ENCODE measurements around the gene TCEANC2.
A peak's percentile ranks its signal among the peaks of the same experiment; 100 is the strongest.

Gene TCEANC2

DNA sequence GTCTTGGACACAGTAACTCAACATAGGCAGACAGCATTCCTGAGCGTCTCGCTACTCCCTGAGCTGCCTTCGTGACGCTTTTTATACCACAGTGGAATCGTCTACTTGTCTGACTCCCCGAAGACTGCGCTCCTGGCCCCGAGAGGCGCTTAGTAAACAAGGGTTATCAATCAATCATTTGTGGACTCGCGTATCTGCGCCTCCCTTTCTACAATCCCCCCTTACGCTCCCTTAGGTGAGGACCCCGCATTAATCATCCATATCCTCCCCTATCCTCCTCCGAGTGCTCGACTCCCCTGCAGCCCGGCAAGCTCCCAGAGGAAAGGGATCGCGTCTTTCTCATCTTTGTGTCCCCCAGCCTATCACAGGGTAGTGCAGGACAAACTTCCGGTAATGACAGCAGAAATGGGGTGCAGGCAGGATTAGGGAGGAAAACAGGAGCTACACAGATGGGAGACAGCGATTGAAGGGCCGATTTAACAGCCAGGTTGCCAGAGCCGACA, 926 bp upstream of the TCEANC2 start:
- Histone ChIP-seq H3K4me1 (ENCODE audit: control insufficient read depth, insufficient read depth, low read length, poor library complexity, severe bottlenecking) (peaks cover 7% of the 10 kb centered on the region), H3K9me3 (ENCODE audit: control insufficient read depth, low read length) (no peaks in the 10 kb centered on the region), H3K36me3 (ENCODE audit: control insufficient read depth, insufficient read depth, low read length) (no peaks in the 10 kb centered on the region), H3K4me3 (ENCODE audit: insufficient read depth, low read depth, low read length, poor library complexity, severe bottlenecking) (peak overlapping the region; percentile 92), H3K27me3 (replicated peaks; ENCODE audit: control insufficient read depth, insufficient read depth, low read length, poor library complexity, severe bottlenecking) (no peaks in the 10 kb centered on the region), H3K27ac (ENCODE audit: insufficient read depth, low read length, poor library complexity, severe bottlenecking) (peak overlapping the region; percentile 91)
- DNase-seq = peak; percentile 9 to 43 (median 22)

DNA sequence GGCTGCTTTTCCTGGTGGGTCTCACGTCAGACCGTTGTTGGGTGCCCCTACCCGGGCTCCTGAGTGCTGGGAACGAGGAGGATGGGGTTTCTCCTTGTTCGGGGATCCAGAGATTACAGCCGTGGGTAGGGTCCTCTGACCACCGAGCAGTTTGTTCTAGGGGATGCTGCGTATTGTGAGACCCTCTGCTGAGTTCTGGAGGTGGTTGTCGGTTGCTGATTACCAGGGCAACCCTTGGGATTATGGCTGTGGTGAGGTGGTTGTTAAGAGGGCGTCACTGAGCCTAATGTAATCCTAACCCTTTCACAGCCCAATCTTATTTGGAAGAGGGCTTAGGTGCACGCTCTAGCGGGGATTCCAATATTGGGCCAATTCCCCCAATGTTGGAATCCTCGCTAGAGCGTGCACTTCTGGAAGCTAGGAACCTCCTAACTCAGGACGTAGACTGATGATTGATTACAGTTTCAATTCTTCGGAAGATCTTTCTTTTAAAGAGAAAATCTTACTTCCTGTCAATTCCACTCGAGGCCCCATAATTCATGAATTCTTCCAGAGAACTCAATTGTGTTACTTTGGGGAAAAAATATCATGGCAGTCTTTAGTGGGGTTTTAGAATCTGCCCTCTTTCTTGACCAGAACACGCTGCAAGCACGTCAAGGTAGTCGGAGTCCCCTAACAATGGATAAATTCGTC, 483 bp downstream of the TCEANC2 start:
- H3K27ac ChIP-seq (ENCODE audit: insufficient read depth, low read length, poor library complexity, severe bottlenecking) = peak overlapping the region; percentile 91
- peaks cover 7% of the 10 kb centered on the region for H3K4me1 ChIP-seq (ENCODE audit: control insufficient read depth, insufficient read depth, low read length, poor library complexity, severe bottlenecking)
- H3K36me3 ChIP-seq (ENCODE audit: control insufficient read depth, insufficient read depth, low read length) = no peaks in the 10 kb centered on the region
- H3K4me3 ChIP-seq (ENCODE audit: insufficient read depth, low read depth, low read length, poor library complexity, severe bottlenecking) = peak overlapping the region; percentile 92
- no peaks in the 10 kb centered on the region for H3K27me3 ChIP-seq (replicated peaks; ENCODE audit: control insufficient read depth, insufficient read depth, low read length, poor library complexity, severe bottlenecking)
- DNase-seq = peak in 1 of 3 donors; percentile 5
- no peaks in the 10 kb centered on the region for H3K9me3 ChIP-seq (ENCODE audit: control insufficient read depth, low read length)

DNA sequence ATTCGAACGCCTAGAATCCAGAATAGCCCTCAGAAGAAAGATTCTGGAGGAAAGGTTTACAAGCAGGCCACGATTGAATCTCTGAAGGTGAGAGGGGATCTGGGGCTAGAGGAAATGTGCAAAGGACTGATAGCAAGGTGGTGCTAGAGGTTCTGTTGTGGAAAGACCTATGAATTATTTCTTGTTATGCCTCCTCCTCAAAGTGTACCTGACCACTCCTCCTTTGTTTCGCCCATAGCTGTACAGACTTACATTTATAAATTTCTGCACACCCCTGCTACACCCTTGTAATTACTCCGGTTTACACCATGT, 986 bp downstream of the TCEANC2 start:
- H3K4me1 ChIP-seq (ENCODE audit: control insufficient read depth, insufficient read depth, low read length, poor library complexity, severe bottlenecking) = peaks cover 7% of the 10 kb centered on the region
- H3K27ac ChIP-seq (ENCODE audit: insufficient read depth, low read length, poor library complexity, severe bottlenecking) = peak overlapping the region; percentile 91
- no peak for DNase-seq
- H3K36me3 ChIP-seq (ENCODE audit: control insufficient read depth, insufficient read depth, low read length) = no peaks in the 10 kb centered on the region
- peak overlapping the region; percentile 92 for H3K4me3 ChIP-seq (ENCODE audit: insufficient read depth, low read depth, low read length, poor library complexity, severe bottlenecking)
- no peaks in the 10 kb centered on the region for H3K9me3 ChIP-seq (ENCODE audit: control insufficient read depth, low read length)
- H3K27me3 ChIP-seq (replicated peaks; ENCODE audit: control insufficient read depth, insufficient read depth, low read length, poor library complexity, severe bottlenecking) = no peaks in the 10 kb centered on the region

DNA sequence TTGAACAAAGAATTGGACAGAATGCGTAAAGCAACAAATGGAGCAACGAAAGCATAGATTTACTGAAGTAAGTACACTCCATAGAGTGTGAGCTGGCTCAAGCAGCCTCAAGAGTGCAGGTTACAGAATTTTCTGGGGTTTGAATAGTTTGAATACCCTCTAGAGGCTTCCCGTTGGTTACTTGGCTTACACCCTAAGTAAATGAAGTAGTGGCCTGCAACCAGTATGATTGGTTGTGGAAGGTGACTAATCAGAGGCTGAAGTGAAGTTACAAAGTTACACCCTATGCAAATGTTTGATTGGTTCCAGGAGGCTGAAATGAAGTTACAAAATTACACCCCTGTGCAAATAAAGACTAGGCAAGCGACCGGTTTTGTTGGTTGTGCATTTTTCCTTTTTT, 10.9 kb downstream of the TCEANC2 start:
- no peaks in the 10 kb centered on the region for H3K27me3 ChIP-seq (replicated peaks; ENCODE audit: control insufficient read depth, insufficient read depth, low read length, poor library complexity, severe bottlenecking)
- H3K27ac ChIP-seq (ENCODE audit: insufficient read depth, low read length, poor library complexity, severe bottlenecking) = no peak overlapping the region
- H3K9me3 ChIP-seq (ENCODE audit: control insufficient read depth, low read length) = no peaks in the 10 kb centered on the region
- no peaks in the 10 kb centered on the region for H3K36me3 ChIP-seq (ENCODE audit: control insufficient read depth, insufficient read depth, low read length)
- no peaks in the 10 kb centered on the region for H3K4me1 ChIP-seq (ENCODE audit: control insufficient read depth, insufficient read depth, low read length, poor library complexity, severe bottlenecking)
- H3K4me3 ChIP-seq (ENCODE audit: insufficient read depth, low read depth, low read length, poor library complexity, severe bottlenecking) = no peak overlapping the region
- DNase-seq = no peak

DNA sequence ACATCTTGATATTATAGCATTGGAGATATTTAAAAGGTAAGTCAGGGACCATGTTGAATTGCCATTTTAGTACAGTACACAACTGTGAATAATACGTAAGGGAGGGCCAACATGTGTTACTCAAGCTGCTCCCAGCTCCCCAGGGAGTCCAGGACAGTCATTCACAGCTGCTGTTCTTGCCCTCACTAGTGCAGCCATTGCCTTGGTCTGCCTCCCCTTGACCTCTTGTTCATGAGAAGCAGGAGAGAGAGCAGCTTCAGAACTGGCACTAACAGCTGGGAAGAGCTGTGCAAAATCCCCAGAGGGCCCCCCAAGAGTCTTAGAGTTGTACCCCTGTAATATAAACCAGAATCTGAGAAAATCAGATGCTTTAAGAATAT, 16.4 kb downstream of the TCEANC2 start:
- no peaks in the 10 kb centered on the region for H3K4me1 ChIP-seq (ENCODE audit: control insufficient read depth, insufficient read depth, low read length, poor library complexity, severe bottlenecking)
- no peaks in the 10 kb centered on the region for H3K36me3 ChIP-seq (ENCODE audit: control insufficient read depth, insufficient read depth, low read length)
- H3K27me3 ChIP-seq (replicated peaks; ENCODE audit: control insufficient read depth, insufficient read depth, low read length, poor library complexity, severe bottlenecking) = no peaks in the 10 kb centered on the region
- H3K4me3 ChIP-seq (ENCODE audit: insufficient read depth, low read depth, low read length, poor library complexity, severe bottlenecking) = no peak overlapping the region
- H3K9me3 ChIP-seq (ENCODE audit: control insufficient read depth, low read length) = no peaks in the 10 kb centered on the region
- H3K27ac ChIP-seq (ENCODE audit: insufficient read depth, low read length, poor library complexity, severe bottlenecking) = no peak overlapping the region
- no peak for DNase-seq

DNA sequence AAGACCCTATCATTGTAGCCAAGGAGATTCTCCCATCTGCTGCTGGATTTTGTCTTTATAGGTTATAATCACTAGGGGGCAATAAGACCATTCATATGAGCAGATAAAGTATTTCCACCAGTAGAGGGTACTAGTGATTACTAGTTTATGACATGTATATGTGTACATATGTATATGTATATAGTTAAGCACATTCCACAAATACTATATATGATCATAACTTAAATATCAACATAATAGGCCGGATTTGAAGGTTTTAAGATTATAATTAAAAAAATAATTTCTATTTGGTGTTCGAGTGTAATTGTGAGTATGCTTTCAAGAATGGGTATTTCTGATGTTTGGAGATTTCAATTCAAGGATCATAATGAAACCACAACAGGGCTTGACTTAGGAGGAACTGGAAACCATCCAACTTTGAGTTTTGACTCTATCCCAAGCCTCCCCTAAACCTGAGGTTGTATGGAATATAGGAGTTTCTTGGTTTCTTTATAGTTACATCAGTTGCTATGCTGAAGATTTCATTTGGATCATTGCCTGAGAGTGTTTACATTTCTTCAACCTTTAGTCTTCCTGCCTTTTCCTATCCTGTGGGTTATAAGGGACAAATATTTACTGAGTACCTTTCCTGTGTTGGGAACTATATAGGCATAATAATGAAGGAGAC, 16.9 kb downstream of the TCEANC2 start:
- no peak overlapping the region for H3K4me3 ChIP-seq (ENCODE audit: insufficient read depth, low read depth, low read length, poor library complexity, severe bottlenecking)
- DNase-seq = no peak
- no peaks in the 10 kb centered on the region for H3K9me3 ChIP-seq (ENCODE audit: control insufficient read depth, low read length)
- no peaks in the 10 kb centered on the region for H3K27me3 ChIP-seq (replicated peaks; ENCODE audit: control insufficient read depth, insufficient read depth, low read length, poor library complexity, severe bottlenecking)
- no peak overlapping the region for H3K27ac ChIP-seq (ENCODE audit: insufficient read depth, low read length, poor library complexity, severe bottlenecking)
- H3K36me3 ChIP-seq (ENCODE audit: control insufficient read depth, insufficient read depth, low read length) = no peaks in the 10 kb centered on the region
- H3K4me1 ChIP-seq (ENCODE audit: control insufficient read depth, insufficient read depth, low read length, poor library complexity, severe bottlenecking) = no peaks in the 10 kb centered on the region

DNA sequence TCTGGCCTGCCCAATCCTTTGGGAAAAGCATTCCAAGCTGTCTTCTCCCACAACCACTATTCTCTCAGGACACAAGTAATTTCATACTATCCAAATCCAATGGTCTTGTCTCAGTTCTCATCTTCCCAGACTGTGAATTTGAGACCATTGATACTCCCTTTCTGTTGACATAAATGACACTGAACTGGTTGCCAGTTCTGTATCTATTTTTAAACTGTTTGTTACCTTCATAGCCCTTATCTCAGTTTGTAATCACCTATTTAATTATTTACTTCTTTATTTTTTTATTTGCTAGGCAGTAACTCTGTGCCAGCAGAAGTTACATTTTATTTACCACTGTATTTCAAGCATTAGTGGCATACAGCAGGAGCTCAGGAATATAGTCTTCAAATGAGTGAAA, 24.0 kb downstream of the TCEANC2 start:
- no peaks in the 10 kb centered on the region for H3K36me3 ChIP-seq (ENCODE audit: control insufficient read depth, insufficient read depth, low read length)
- no peak overlapping the region for H3K4me3 ChIP-seq (ENCODE audit: insufficient read depth, low read depth, low read length, poor library complexity, severe bottlenecking)
- no peaks in the 10 kb centered on the region for H3K4me1 ChIP-seq (ENCODE audit: control insufficient read depth, insufficient read depth, low read length, poor library complexity, severe bottlenecking)
- H3K27me3 ChIP-seq (replicated peaks; ENCODE audit: control insufficient read depth, insufficient read depth, low read length, poor library complexity, severe bottlenecking) = no peaks in the 10 kb centered on the region
- no peak overlapping the region for H3K27ac ChIP-seq (ENCODE audit: insufficient read depth, low read length, poor library complexity, severe bottlenecking)
- no peak for DNase-seq
- H3K9me3 ChIP-seq (ENCODE audit: control insufficient read depth, low read length) = no peaks in the 10 kb centered on the region

DNA sequence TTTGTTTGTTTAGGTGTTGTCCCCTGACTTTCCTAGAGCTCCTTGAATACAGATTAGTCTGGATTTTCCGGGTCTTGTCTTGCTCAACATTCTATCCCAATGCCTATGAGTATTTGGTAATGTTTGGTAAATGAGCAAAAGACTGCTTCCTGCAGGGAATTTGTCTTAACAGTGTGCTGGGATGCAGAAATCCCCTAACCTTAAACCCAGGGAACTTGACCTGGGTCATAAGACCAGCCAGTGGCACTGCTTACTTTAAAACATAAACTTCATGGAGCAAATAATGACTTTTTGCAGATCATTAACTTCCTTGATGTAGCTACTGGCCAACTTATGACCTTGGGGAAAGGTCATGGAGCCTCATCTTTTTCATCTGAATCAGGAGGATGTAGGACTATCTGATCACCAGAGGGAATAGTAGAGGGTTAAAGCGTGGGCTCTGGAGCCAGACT, 27.2 kb downstream of the TCEANC2 start:
- Histone ChIP-seq H3K36me3 (ENCODE audit: control insufficient read depth, insufficient read depth, low read length) (no peaks in the 10 kb centered on the region), H3K4me1 (ENCODE audit: control insufficient read depth, insufficient read depth, low read length, poor library complexity, severe bottlenecking) (no peaks in the 10 kb centered on the region), H3K9me3 (ENCODE audit: control insufficient read depth, low read length) (no peaks in the 10 kb centered on the region), H3K27me3 (replicated peaks; ENCODE audit: control insufficient read depth, insufficient read depth, low read length, poor library complexity, severe bottlenecking) (no peaks in the 10 kb centered on the region), H3K27ac (ENCODE audit: insufficient read depth, low read length, poor library complexity, severe bottlenecking) (no peak overlapping the region), H3K4me3 (ENCODE audit: insufficient read depth, low read depth, low read length, poor library complexity, severe bottlenecking) (no peak overlapping the region)
- DNase-seq = no peak

DNA sequence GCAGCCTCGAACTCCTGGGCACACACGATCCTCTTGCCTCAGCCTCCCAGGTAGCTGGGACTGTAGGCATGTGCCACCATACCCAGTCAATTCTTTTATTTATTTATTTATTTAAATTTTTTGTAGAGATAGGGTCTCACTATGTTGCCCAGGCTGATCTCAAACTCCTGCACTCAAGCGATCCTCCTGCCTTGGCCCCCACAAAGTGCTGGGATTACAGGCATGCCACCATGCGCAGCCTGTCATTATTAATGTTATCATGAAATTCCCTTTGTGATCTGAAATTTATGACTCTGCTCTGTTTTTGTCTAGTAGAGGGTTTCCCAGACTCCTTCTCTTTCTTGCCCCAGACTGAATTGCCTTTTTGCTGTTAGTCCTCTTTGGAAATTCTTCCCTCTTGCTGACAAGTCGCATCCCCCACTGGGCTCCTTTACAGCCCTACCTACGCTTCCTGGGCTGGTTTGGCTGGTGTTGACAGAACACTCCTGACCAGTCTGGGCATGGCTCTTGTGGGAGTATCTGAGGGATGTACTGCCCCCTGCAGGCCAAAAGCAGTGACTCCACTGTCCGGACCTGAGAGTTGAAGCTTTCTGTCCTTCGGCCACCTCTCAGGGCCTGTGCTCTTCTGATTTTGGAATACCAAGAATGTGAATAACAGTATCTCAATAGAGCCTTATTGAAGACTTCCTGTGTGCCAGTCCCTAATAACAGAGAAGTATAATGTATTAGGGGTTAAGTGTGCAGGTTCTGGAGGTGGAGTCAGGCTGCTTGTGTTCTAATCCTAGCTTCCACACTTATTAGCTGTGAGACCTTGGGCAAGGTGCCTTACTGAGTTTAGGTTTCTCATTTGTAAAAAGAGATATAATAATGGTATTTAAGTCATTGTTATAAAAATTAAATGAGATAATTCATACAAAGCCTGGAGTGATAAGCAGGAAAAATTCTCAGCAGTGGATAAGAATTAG, 28.2 kb downstream of the TCEANC2 start:
- Histone ChIP-seq H3K36me3 (ENCODE audit: control insufficient read depth, insufficient read depth, low read length) (no peaks in the 10 kb centered on the region), H3K9me3 (ENCODE audit: control insufficient read depth, low read length) (no peaks in the 10 kb centered on the region), H3K4me1 (ENCODE audit: control insufficient read depth, insufficient read depth, low read length, poor library complexity, severe bottlenecking) (no peaks in the 10 kb centered on the region), H3K27me3 (replicated peaks; ENCODE audit: control insufficient read depth, insufficient read depth, low read length, poor library complexity, severe bottlenecking) (no peaks in the 10 kb centered on the region), H3K4me3 (ENCODE audit: insufficient read depth, low read depth, low read length, poor library complexity, severe bottlenecking) (no peak overlapping the region), H3K27ac (ENCODE audit: insufficient read depth, low read length, poor library complexity, severe bottlenecking) (no peak overlapping the region)
- DNase-seq = peak; percentile 9 to 29 (median 15)
